GM19468 (cell line): Measurements from ENCODE around the gene COL16A1.
"Not testable (repeated sequence)": the region's sequence is repeated elsewhere in the genome, so short reads cannot be mapped to it uniquely, and the experiment has no call there.

Experiments used
- ATAC-seq: cut with Tn5 transposase; IDR thresholded peaks from one replicate; pipeline ENCODE4 v1.9.1; 2021; ENCODE audit warnings: mild to moderate bottlenecking, moderate library complexity, moderate number of reproducible peaks; ENCODE audit not compliant: unreplicated experiment; ENCODE audit errors: extremely low read depth

The COL16A1 gene

DNA sequence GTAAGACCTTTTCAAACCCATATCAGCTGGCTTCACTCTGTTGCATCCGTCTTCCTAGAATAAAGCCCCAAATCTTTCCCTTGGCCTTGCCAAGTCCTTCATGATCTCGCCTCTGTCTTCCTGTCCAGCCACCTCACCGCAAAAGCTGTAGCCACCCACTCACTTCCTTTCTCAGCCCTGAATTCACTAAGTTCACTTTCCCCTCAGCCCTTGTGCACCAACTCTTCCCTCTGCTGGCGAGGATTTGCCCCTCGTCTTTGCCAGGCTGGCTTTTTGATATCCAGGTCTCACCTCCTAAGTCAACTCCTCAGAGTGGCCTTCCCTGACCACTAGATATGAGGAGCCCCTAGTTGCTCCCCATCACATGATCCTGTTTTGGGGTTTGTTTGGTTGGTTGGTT lies 3.9 kb upstream of the COL16A1 start:
- ATAC-seq, result no peak

DNA sequence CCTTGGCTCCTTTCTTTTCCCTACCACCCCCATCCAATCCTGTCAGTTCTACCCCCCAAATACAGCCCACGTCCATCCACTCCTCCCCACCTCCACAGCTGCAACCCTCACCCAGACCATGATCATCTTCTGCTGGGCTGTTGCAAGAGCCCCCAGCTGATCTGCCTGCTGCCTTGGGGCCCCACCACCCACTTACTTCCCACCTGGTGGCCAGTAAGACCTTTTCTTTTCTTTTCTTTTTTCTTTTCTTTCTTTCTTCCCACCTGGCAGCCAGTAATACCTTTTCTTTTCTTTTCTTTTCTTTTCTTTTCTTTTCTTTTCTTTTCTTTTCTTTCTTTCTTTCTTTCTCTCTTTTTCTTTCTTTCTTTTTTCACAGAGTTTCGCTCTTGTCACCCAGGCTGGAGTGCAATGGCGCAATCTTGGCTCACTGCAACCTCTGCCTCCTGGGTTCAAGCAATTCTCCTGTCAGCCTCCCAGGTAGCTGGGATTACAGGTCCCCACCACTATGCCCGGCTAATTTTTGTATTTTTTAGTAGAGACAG lies 3.3 kb upstream of the COL16A1 start:
- ATAC-seq, result not testable (repeated sequence)

- ATAC-seq, result no peak
Observed at GRCh38 chr1:31706384-31707058, 2.7 kb upstream of the COL16A1 start.

- no peak for ATAC-seq
Observed at GRCh38 chr1:31705080-31705866, 1.5 kb upstream of the COL16A1 start.

DNA sequence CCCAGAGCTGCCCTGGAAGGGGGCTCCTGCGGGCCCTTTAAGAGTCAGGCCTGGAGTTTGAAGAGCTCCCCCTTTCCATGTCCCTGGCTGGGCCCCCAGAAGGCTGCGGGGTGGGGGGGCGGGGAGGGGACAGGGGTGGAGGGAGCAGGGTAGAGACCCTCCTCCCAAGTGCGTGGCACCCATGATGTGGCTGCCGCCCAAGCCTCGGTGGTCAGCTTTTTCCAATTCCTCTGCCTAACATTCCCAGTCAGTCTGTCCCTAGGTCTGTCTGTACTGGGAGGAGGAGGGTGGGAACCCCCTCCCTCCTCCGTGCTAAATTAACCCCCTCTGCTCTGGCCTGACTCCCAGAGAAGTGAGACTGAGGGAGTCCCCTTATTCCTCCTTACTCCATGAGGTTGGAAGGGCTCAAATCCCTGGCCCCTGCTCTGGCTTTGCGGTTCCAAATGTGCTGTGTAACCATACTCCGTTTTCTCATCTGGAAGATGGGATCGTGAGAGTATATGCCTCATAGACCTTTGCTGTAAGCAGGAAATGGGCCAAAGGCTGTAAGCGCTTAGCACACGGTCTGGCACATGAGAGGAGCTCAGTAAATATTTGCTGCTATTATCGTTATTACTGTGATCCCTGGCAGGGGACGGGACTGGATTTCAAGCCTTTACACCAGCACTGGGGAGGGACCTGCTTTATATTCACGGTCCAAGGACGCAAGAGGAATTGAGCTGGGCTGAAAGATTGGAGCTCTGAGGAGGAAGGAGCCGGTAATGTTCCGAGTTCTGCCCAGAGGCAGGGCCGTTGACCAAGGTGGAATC lies 658 bp upstream of the COL16A1 start:
- no peak for ATAC-seq

DNA sequence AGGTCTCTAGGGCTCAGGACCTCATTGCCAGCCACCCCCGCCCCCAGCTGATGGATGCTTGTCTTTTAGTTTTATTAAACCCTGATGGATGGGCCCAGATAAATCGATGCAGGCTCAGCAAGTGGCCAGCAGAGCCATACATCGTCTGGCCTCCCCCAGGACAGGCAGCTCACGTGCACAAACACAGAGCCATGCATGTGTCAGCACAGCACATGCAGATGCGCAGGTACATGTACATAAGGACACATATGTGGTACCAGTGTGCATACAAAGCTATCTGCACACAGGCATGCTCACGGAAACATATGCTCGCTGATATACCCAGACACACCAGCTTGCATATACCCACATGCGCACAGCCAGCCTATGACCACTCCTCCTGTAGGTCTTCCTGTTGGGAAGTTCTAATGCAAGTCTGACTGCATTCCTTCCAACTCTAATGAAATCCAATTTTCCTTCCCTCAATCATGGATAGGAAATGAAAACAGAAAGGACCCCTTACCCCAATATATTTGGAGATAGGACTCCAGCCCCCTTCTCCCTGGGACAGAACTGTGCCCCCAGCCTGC lies 897 bp downstream of the COL16A1 start:
- ATAC-seq, result no peak

DNA sequence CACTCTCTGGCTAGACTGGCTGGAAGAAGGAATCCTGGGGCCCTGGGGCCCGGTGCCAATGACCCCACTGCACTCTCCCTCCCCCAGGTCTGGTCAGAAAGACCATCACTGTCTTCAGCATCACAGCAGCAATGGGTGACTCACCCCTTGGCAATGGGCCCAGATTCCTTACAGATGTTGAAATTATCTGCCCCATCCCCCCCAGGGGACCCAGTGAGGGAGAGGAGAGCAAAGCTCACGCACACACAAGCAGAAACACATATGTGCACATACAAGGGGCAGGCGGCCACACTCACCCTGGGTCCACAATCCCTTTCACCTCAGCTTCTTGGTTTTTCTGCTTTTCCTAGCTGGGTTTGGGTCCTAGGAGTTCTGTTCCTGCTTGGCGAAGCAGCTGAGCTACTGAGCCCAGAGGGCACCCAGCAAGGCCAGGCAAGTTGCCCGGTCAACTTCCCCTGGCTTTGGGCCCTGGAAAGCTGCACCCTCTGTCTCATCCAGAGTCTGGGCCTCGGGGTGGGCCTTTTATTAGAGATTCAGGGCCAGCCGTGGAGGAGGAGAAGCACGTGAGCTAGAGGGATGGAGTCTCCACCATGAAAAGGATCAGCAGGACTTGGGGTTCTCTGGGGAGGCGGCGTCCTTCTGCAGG lies 2.6 kb downstream of the COL16A1 start:
- no peak for ATAC-seq

DNA sequence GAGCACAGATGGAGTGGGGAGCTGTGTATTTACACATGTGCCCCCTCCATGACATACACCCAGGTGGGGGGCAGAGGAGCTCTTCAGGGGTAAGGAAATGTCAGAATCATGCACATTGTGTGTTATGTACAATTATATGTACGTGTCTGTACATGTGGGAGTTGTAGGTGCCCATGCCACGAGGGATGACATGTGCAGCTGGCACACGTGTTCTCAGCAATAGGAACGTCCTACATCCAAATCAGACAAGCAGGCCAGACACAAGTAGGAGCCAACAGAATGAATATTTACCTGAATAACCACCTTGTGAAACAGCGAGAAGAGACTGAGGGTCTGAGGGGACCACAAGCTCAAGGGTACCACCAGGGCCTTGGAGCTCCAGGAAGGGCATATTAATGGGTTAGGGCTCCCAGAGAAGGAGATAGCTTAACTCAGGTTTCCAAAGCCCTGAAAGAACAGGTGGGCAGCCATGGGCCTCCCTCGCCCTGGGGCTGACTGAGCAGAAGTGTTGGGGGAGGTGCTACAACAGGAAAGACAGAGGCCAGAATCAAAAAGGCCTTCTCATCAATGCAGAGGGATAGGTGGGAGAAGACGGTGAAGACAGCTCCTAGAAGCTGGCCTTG lies 3.2 kb downstream of the COL16A1 start:
- ATAC-seq, result no peak

DNA sequence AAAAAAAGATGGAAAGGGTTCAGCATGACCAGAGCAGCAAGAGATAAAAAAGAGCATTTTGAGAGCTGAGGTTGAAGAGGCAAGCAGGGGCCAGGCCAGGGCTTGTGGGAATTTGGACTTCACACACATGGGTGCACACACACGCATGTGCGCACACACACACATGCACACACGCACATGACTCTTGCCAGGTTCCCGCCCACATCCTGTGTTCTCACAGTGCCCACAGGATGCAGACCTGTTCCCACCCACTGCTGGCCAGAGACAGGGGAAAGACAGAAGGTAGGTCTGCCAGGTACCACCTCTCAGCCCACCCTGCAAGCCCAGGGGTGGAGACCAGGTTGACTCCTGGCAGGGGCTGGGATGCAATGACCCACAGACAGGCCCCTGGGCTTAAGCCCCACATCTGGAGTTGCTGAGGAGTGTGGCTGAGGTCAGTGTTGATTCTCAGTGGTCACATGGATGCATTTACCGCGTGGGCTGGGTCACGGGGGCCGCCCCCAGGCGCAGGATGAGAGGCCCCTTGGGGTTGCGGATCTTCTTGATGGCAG lies 4.4 kb downstream of the COL16A1 start:
- no peak for ATAC-seq

DNA sequence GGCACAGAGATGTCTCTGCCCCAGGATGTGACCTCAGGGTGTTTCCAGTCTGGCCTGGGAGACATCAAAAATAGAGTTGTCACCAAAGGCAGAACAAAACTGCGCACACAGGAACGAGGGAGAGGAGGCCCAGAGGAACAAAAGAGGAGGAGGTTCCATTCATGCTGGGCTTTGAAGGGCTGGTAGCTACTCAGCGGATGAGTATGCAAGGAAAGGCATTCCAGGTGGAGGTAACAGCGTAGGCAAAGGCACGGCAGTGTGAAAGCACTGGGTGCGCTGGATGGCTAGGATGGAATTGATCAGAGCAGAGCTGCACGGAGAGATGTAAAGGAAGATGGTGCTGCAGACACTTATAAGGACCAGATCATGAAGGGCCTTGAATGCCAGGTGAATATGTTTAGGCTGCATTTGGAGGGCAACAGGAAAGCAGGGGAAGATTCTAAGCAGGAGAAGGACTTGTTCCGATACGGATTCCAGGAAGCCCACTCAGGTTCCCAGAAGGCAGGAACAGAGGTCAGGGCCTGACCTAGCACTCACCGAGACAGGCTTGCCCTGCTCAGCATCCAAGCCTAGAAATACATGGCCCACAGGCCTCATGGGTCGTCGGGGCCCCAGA lies 6.3 kb downstream of the COL16A1 start:
- no peak for ATAC-seq

- ATAC-seq, result no peak
Observed at GRCh38 chr1:31696242-31696641, 7.6 kb downstream of the COL16A1 start.

- no peak for ATAC-seq
Observed at GRCh38 chr1:31695327-31695726, 8.5 kb downstream of the COL16A1 start.

GRCh38 chr1:31694964-31695313 lies 8.9 kb downstream of the COL16A1 start:
- ATAC-seq, result no peak

GRCh38 chr1:31694069-31694963 lies 9.5 kb downstream of the COL16A1 start:
- no peak for ATAC-seq

- no peak for ATAC-seq
Observed at GRCh38 chr1:31693231-31693630, 10.6 kb downstream of the COL16A1 start.

GRCh38 chr1:31691951-31692350 lies 11.9 kb downstream of the COL16A1 start:
- ATAC-seq, result no peak

- ATAC-seq, result no peak
Observed at GRCh38 chr1:31691446-31691845, 12.4 kb downstream of the COL16A1 start.

DNA sequence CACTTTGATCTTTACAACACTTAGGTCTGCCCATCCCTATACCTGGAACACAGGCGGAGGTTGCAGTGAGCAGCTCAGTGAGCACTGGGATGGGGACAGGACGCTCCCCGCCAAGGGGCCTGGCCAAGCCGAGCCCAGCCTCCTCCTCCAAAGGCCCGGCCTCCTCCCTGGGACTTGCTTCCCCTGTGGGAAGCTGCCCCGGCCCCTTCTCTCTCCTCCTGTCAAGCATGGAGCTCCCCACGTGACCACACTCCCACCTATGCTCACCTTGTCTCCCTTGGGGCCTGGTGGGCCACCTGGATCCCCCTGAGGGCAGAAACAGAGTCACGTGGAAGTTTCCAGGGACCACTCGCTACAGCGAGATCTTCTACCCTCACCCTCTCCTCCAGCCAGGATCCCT lies 12.9 kb downstream of the COL16A1 start:
- ATAC-seq, result no peak
